IPS-20b (cell line): ENCODE results near the gene LRRC8D.

Experiments
- H3K27ac ChIP-seq: one replicate; pipeline ENCODE4 v1.5.1; 2013; ENCODE audit warnings: low read length
- H3K27me3 ChIP-seq: 2 replicates; pipeline ENCODE4 v1.6.1; 2013; ENCODE audit warnings: mild to moderate bottlenecking, low read length, inconsistent platforms; ENCODE audit not compliant: insufficient read depth
- H3K36me3 ChIP-seq: 2 replicates; pipeline ENCODE4 v1.6.1; 2013; ENCODE audit warnings: low read depth, mild to moderate bottlenecking, inconsistent platforms, low read length, moderate library complexity; ENCODE audit not compliant: insufficient read depth
- H3K4me1 ChIP-seq: 2 replicates; pipeline ENCODE4 v1.6.1; 2013; ENCODE audit warnings: mild to moderate bottlenecking, control low read depth, inconsistent platforms, low read length, moderate library complexity; ENCODE audit not compliant: insufficient read depth
- H3K4me3 ChIP-seq: 2 replicates; pipeline ENCODE4 v1.5.1; 2013; ENCODE audit warnings: mild to moderate bottlenecking, low read length, inconsistent platforms
- H3K9ac ChIP-seq: 2 replicates; pipeline ENCODE4 v1.6.1; 2013; ENCODE audit warnings: low read depth, mild to moderate bottlenecking, inconsistent platforms, low read length, moderate library complexity
- H3K9me3 ChIP-seq: 2 replicates; pipeline ENCODE4 v1.6.1; 2013; ENCODE audit warnings: mild to moderate bottlenecking, low read depth, low read length, inconsistent platforms; ENCODE audit not compliant: insufficient read depth

Gene LRRC8D

DNA sequence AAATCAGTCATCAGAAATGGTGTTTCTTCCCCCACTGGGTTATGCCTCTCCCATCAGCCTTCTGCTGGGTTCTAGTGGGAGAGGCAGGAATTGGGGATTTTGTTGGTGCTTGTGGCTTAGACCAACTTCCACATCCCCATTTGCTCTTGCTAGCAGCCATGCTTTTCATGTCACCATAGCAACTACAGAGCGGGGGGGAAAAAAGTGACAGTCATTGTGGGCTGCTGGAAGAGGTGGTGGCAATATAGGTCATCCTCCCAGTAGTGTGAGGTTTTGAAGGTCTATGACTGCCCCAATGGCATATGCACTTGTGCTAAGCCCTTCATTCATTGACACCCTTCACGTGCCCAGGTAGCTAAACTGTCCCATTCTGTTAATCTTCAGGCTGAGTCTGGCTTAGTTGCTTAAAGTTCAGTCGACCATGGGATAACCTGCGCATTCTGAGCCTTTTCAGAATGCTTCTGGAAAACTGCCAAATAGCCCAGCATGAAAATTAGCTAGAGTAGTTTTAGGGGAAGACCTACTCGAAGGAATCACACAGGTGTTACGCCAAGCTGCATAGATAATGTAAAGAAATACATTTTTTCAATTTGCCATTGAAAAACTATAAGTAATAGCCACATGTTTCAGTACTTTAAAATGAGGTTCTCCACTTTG is 120.4 kb downstream of the LRRC8D start:
- Histone ChIP-seq H3K36me3 (peaks cover 8% of the 10 kb centered on the region; the same call in 1 of the 2 replicates), H3K4me3 (no peak overlapping the region), H3K27me3 (peaks cover 5% of the 10 kb centered on the region; the same call in 1 of the 2 replicates), H3K9me3 (no peaks in the 10 kb centered on the region), H3K4me1 (peaks cover 42% of the 10 kb centered on the region), H3K27ac (no peak overlapping the region), H3K9ac (no peak overlapping the region)

DNA sequence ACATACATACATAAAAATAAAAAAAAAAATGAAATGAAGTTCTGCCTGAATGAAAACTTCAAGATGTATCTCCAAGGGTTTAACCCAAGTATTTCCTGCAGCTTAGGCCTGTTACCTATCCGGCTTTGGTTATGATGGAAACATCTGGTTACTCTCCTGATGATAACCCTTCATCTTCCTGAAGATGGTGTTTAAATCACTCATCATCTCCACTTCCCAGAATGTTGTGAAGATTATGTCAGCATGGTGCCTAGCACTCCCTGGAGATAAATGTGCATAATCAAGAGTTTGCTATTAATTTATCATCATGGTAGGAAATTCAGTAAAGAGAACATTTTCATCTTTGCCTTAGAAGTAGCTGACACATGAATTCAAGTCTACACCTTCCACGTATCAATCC is 121.2 kb downstream of the LRRC8D start:
- Histone ChIP-seq H3K4me1 (peaks cover 45% of the 10 kb centered on the region), H3K27me3 (peaks cover 5% of the 10 kb centered on the region; the same call in 1 of the 2 replicates), H3K9ac (no peak overlapping the region), H3K9me3 (no peaks in the 10 kb centered on the region), H3K4me3 (no peak overlapping the region), H3K27ac (no peak overlapping the region), H3K36me3 (peaks cover under 1% of the 10 kb centered on the region; the same call in 1 of the 2 replicates)

DNA sequence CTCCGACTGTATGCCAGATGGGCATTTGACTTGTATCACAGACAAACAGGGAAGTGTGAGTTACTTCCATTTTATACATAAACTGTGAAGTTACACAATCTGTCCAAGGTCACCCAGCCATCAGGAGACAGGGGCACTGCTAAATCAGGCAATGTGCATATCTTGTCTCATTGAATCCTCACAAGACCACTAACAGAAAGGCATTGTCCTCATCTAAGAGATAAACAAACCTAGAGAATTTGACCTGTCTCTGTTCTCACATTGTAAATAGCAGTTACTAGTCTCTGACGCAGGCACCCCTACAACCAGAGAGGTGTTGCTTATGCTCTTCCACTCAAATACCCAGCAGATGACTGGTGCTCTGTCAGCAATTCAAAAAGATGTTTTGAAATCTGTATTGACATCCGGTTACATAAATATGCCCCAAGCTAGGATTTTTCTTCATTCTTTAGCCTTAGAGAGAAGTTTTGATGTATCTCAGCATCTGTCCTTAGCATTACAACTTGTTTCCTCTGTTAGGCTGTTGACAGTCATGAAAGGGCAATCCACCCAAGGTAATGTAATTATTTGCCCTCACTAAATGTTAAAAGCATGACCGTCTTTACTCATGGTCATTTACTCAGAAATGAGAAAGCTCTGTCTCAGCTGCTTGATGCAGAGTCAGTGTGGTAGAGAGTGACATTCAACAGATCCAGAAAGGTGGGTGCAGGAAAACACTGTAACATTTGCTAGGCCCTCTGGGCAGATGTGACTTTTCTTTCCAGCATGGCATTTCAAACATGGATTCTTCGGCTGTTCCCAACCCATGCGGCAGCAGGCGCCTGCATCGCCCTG is 122.2 kb downstream of the LRRC8D start:
- Histone ChIP-seq H3K4me1 (peaks cover 42% of the 10 kb centered on the region), H3K27ac (no peak overlapping the region), H3K36me3 (no peaks in the 10 kb centered on the region), H3K9me3 (no peaks in the 10 kb centered on the region), H3K4me3 (no peak overlapping the region), H3K9ac (peak overlapping the region; percentile 4; the same call in 1 of the 2 replicates), H3K27me3 (peaks cover 5% of the 10 kb centered on the region; the same call in 1 of the 2 replicates)

DNA sequence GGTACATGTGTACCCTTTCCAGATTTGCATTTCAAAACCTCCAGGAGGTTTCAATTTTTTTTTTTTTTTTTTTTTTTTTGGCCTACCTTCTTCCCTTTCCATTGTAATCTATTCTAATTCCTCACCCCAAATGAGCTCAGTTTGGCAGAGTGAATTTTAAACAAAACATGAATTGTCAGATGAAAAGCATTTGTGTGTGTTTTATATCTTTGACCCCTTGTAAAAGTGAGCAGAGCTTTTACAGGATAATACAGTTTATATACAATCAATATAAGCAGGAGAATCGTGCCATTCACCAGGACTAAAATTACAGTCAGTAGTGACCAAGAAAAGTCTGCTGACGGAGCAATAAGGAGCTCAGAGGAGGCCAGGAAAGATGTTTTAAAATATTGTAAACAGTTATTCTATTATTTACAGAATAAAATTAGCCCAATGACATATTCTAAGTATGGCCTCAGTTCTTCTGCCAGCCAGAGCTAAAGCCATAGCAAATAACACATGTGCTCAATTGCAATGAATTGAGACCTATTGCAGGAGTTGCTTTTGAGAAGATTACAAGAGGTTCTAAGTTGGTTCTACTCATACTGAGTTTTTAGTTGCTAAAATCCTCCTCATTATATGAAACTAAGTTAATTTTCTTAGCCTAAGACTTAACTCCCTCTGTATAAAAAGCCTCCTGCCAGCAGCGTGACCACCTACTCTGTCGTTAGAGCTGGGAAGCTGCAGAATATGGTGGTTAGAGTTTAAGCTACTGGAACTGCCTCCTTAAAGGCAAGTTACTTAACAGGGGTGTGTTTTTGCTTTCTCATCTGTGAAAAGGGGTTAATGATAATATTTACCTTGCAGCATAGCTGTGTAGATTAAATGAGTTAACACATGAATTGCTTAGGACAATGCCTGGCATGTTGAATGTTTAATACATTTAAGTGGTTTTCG is 123.3 kb downstream of the LRRC8D start:
- Histone ChIP-seq H3K4me1 (peaks cover 31% of the 10 kb centered on the region), H3K27me3 (peaks cover 5% of the 10 kb centered on the region; the same call in 1 of the 2 replicates), H3K36me3 (no peaks in the 10 kb centered on the region), H3K4me3 (no peak overlapping the region), H3K27ac (no peak overlapping the region), H3K9ac (peak overlapping the region; percentile 5; the same call in 1 of the 2 replicates), H3K9me3 (no peaks in the 10 kb centered on the region)

DNA sequence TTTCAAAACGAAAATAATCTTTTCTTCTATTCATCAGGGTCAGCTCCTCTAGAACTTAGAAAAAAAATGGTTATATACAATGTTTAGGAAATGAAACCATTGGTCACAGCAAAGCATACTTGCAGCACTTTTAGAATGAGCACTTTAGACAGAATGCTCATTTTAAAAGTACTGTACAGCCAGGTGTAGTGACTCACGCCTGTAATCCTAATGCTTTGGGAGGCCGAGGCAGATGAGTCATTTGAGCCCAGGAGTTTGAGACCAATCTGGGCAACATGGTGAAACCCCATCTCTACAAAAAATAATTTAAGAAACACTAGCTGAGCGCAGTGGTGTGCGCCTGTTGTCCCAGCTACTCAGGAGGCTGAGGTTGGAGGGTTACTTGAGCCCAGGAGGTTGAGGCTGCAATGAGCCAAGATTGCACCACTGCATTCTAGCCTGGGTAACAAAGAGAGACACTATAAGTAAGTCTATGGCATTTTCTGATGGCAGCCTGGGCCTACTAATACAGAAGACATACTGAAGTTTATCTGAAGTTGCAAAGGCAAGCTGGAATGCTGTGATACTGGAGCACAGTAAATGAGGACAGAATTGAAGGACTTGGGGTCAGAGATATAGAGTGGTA is 125.1 kb downstream of the LRRC8D start:
- H3K4me1 ChIP-seq, result peaks cover 30% of the 10 kb centered on the region

DNA sequence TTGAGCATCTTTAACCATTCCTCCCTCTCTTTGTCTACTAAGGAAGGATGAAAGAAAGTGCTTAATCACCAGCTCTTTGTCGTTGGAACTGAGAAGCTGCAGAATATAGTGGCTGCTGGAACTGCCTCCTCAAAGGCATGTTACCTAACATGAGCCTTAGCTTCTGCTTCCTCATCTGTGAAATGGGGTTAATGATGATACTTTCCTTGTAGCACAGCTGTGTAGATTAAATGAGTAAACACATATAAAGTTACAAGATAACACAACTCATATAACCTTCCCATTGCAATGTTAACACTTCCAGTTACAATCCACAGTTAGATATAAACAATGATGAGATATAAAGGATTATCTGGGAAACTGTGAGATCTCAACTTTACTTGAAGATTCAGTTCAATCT is 125.7 kb downstream of the LRRC8D start:
- Histone ChIP-seq H3K9me3 (no peaks in the 10 kb centered on the region), H3K4me3 (no peak overlapping the region), H3K9ac (no peak overlapping the region), H3K36me3 (no peaks in the 10 kb centered on the region), H3K4me1 (peaks cover 32% of the 10 kb centered on the region), H3K27ac (no peak overlapping the region), H3K27me3 (peaks cover 5% of the 10 kb centered on the region; the same call in 1 of the 2 replicates)

More for the DNA sequence above, 125.1 kb downstream of the LRRC8D start:
- Histone ChIP-seq H3K27me3 (peaks cover 5% of the 10 kb centered on the region; the same call in 1 of the 2 replicates), H3K9me3 (no peaks in the 10 kb centered on the region), H3K4me3 (no peak overlapping the region), H3K9ac (no peak overlapping the region), H3K36me3 (no peaks in the 10 kb centered on the region), H3K27ac (no peak overlapping the region)

DNA sequence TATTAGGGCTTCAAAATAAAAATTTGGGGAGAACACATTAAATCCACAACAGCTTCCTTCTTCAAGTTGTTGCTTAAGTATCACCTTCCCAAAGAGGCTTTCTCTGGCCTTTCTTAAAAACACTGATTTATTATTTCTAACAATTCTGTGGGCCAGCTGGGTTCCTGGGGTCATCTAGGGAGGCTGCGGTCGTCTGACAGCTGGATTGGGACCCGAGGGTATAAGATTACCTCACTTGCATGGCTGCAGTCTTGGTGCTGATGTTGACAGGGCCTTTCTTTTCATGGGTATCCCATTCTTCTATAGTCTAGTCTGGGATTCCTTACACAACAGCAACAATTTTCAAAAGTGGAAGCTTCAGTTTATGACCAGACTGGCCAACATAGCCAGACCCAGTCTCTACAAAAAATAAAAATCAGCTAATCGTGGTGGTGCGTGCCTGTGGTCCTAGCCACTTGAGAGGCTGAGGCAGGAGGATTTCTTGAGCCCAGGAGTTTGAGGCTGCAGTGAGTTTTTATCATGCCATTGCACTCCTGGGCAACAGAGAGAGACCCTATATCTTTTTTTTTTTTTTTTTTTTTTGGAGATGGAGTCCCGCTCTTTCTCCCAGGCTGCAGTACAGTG is 128.0 kb downstream of the LRRC8D start:
- no peak overlapping the region for H3K27ac ChIP-seq
- H3K4me1 ChIP-seq, result peaks cover 31% of the 10 kb centered on the region
- H3K9ac ChIP-seq, result no peak overlapping the region
- H3K36me3 ChIP-seq, result no peaks in the 10 kb centered on the region
- H3K9me3 ChIP-seq, result no peaks in the 10 kb centered on the region
- no peak overlapping the region for H3K4me3 ChIP-seq
- H3K27me3 ChIP-seq, result peaks cover 5% of the 10 kb centered on the region; the same call in 1 of the 2 replicates

DNA sequence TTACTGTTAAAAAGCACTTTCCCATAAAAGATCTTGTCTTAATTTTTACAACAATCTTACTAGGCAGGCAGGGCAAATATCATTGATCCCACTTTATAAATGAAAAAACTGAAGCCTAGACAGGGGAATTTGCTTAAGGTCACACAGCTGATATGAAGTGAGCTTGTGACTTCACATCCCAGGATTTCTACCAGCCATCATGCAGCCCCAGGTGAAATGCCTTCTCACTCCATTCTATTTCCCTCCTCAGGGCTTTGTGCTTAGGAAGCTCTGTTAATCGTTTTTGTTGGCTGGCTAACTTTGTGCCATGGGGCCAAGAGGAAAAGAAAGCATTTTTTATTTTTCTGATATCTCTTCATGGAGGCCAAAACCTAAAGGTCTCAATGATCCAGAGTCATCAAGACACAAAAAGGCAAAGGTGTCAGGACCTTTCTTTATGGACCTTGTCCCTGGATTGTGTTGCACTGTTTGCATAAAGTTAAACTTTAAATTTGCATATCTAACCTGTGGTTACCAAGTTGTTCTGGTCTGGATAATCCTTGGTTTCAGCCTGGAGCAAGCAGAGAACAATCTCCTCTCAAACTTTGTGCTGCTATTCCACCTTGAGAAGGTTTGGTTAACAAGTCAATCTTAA is 129.3 kb downstream of the LRRC8D start:
- Histone ChIP-seq H3K9ac (peak overlapping the region; percentile 20; the same call in 1 of the 2 replicates), H3K9me3 (no peaks in the 10 kb centered on the region), H3K27ac (no peak overlapping the region), H3K4me1 (peaks cover 29% of the 10 kb centered on the region), H3K4me3 (no peak overlapping the region), H3K27me3 (peaks cover 2% of the 10 kb centered on the region; the same call in 1 of the 2 replicates), H3K36me3 (no peaks in the 10 kb centered on the region)

DNA sequence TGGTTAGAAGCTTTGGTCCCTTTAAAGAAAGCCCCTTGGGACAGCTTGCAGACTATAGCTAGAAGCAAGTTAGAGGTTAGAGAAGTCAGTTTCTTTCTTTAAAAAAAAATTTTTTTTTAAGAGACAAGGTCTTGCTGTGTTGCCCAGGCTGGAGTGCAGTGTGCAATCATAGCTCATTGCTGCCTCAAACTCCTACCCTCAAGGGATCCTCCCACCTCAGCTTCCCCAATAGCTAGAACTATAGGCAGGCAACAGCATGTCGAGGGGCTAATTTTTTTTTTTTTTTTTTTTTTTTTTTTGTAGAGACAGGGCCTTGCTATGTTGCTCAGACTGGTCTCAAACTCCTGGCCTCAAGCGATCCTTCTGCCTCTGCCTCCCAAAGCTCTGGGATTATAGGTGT is 129.9 kb downstream of the LRRC8D start:
- H3K9me3 ChIP-seq, result no peaks in the 10 kb centered on the region
- no peak overlapping the region for H3K27ac ChIP-seq
- peaks cover 35% of the 10 kb centered on the region for H3K4me1 ChIP-seq

DNA sequence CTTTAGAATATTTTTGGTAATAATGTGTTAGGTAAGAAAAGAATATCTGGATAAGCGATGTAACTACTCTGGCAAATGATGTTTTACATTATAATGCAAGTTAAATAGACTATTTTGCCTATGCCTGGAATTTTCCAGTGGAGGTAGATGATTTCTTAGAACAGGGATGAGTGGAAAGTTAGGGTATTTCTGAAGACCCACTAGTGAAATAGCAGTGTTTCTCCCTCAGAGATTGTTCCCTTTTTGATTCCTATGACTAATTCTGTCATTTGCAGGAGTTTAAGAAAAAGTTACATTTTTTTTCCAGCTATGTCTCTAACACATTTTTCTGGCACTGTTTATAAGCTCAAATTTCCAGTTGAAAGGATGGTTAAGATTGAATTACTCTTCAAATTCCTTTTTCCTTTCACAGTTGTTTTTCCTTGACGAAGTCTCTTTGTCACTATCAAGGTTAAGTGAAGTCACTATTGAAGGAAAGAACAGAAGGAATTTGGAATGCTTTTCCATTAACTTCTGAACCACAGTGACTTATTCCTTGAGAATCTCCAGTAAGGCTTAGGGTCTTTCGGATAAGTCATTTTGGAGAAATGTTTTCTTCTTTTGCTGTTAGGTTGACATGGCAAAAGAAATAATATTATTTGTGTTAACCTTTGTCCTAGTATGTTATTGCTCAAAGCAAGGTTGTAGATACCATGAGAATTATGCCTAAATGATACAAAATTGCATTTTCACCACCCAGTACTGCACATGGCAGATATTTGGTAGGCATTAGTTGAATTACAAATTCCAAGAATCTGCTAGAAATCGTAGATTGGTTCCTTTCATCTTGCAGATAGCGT is 131.2 kb downstream of the LRRC8D start:
- Histone ChIP-seq H3K9me3 (no peaks in the 10 kb centered on the region), H3K9ac (no peak overlapping the region), H3K36me3 (no peaks in the 10 kb centered on the region), H3K27ac (no peak overlapping the region), H3K4me1 (peaks cover 36% of the 10 kb centered on the region), H3K27me3 (no peaks in the 10 kb centered on the region), H3K4me3 (no peak overlapping the region)

More for the DNA sequence above, 129.9 kb downstream of the LRRC8D start:
- no peaks in the 10 kb centered on the region for H3K27me3 ChIP-seq
- no peaks in the 10 kb centered on the region for H3K36me3 ChIP-seq
- no peak overlapping the region for H3K9ac ChIP-seq
- H3K4me3 ChIP-seq, result no peak overlapping the region
